G401 (cell line): ENCODE measurements around the gene THSD7B. TPM values are rescaled to one million over a fixed set of nuclear protein-coding genes. Genes with fewer than 3 reads are reported as not detected.
"Not testable (repeated sequence)": the region's sequence is repeated elsewhere in the genome, so short reads cannot be mapped to it uniquely, and the experiment has no call there.

Experiments used
- DNase-seq: peaks from one replicate; pipeline ENCODE4 v3.0.0-alpha.2; 2015; ENCODE audit warnings: low spot score
- in situ Hi-C: cut with HindIII; loops from 2 replicates; pipeline ENCODE4 v1.10.0; 2016; ENCODE audit warnings: low sequenced_read_pairs, mixed read lengths
- total RNA-seq: library from RNA; depleted of rRNA; stranded (reverse); fragments of >200 nt; shearing (Covaris generic); gene quantifications from 2 replicates; pipeline ENCODE4 v1.2.3, GENCODE V29; 2014

THSD7B gene
- total RNA-seq, 1 experiment from 2014 or later = not detected

DNA sequence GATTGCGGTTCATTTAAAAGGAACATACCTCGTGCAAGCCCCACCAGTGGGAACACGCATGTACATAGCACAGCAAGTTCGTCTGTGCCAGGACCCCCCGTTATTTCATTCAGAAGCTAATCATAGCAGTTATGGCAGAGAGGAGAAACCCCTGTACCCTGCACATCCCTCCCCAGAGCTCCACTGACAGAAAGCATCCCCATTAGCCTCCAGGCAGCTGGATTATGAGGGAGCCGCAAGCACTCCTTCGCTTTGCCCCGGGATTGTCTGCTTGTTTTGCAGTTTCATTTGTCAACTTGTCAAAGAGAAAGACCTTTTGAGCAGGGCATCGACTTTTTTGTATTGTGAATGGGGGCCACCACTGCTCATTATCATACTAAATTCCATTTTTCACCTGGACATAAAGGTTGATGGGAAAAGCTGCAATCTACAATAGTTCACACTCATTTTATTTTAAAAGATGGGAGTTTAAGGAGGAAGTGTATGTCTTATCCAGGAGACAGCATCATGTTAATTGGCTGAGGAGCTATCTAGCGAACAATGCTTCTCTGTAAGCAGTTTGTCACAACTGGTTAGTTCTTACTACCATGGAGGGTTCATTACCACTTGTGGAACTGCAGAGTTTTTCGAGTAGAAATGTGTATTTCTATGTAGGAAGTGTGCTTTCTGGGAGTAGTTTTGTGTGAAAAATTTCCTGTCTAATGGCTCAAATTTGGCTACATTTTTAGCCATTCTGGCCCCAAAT is 255.3 kb downstream of the THSD7B start:
- in situ Hi-C loops = no loop called here
- no peak for DNase-seq

DNA sequence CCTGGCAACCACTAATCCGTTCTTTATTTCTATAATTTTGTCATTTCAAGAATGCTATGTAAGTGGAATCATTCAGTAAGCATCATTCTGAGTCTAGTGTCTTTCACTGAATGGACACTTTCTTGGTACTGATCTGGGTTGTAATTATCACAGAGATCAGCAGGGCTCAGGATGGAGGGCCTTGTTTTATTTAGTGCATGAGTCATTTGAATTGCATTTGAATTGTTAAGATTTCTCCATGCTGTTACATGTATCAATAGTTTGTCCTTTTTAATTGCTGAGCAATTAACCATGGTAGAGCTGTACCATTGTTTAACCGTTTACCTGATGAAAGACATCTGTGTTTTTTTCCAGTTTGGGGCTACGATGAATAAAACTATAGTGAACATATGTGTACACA is 256.4 kb downstream of the THSD7B start:
- in situ Hi-C loops = no loop called here

DNA sequence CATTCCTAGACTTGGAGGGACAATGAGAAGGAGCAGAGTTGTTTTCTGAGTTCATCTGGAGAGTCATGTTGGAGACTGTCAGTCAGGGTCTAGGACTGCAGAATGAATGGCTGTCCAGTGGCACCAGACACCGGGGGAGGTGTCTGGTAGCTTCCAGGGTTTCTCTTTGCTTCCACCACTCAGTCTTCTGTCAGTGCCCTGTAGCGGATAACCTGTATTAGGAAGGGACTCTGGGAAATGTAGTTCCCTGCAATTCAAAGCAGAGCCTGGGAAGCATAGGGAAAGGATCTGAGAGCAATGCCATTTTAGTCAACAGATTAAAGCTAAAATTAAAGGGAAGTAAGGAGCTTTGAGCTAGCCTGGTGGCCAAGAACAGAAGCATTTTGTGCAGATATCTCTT is 257.9 kb downstream of the THSD7B start:
- in situ Hi-C loops = no loop called here

More for the DNA sequence above, 256.4 kb downstream of the THSD7B start:
- DNase-seq = no peak

DNA sequence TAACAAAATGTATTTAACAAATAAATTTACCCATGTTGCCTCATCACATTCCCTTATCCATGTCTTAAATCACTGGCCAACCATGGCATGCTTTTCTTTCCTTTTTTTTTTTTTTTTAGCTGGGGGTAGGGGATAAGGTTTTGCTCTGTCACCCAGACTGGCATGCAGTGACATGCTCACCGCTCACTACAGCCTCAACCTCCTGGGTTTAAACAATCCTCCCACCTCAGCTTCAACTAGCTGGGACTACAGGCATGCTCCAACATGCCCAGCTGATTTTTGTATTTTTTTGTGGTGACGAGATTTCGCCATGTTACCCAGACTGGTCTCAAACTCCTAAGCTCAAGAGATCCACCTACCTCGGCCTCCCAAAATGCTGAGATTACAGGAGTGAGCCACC is 266.4 kb downstream of the THSD7B start:
- in situ Hi-C loops = no loop called here
- no peak for DNase-seq

More for the DNA sequence above, 257.9 kb downstream of the THSD7B start:
- DNase-seq = no peak

DNA sequence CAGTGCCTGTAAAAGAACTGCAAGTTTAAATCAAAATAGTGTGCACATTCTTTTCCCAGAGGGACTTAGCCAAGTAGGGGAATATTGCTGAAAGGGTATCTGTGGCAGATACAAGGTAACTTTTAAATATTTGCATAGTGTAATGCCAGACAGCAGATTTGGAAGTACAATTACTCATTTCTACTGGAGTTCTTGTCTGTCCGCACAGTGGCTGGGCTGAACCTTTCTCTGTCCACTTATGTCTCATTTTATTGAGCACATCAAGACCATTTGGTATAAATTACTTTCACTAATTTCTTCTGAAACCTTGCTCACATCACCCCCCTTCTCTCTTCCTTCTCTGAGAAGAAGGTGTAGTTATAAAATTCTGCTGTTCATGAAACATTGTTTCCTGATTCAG is 271.3 kb downstream of the THSD7B start:
- DNase-seq = no peak
- in situ Hi-C loops = no loop called here

DNA sequence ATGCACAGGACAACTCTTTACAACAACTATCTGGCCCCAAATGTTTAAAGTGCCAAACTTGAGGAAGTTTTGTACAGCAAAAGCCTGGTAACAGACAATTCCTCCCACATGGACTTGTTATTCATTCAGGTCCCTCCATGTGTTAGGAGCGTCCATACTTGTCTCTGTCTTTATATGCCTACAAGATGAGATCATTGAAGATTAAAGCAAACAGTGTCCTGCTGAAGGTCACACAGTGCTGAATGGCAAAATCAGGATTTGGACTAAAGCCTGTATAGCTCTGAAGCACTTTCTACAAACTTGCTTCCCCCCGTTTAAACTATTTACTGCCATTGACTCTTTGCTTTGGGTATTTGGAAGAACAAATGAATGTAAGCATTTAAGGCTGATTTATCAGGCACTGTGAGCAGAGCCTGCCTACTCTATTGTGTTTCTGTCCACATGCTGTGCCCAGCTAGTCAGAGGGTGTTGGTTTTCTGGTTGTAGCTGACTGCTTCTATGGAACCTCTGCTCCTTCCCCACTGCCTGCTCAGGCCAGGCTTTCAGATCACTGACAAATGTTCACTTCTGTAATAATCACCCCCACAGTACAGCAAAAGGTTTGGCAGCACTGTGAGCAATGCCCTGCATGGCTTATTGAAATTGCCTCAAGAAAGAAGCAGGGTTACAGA is 274.3 kb downstream of the THSD7B start:
- in situ Hi-C loops = no loop called here

DNA sequence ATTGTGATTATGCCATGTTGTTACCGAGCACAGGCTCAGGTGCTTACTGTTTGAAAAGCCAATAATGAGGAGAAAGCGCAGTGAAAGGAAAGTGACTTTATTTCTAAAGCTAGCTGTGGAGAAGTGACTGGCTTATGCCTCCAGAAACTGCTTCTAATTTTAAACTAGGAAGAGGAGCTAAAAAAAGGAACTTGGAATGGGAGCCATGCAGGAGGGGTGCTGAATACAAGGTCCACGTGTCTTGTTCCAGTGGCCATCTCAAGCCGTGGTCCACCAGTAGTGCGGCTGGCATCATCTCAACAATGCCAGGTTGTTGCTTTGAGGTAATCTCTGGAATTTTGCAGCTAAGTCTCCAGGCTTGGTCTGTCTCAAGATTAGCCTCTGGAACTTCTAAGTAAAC is 282.0 kb downstream of the THSD7B start:
- in situ Hi-C loops = no loop called here
- no peak for DNase-seq

More for the DNA sequence above, 274.3 kb downstream of the THSD7B start:
- DNase-seq = no peak

DNA sequence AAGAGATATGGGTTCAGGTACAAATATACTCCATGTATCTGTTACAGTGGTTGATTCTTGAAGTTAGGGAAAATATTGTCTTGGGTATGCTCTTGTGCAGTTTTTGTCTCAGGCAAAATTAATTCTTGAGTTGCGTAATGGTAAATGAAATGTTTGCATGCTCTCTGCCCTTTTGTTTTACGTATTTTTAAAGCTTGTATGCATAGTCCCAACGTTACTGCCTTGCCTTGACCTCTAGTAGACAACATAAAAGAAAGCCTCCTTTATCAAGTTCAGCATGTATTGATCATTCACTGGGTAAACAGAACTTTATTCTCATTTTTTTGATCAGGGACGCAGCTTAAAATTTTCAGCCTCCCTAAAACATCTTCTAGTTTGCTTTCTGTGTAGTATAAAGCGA is 283.1 kb downstream of the THSD7B start:
- DNase-seq = no peak
- in situ Hi-C loops = no loop called here

DNA sequence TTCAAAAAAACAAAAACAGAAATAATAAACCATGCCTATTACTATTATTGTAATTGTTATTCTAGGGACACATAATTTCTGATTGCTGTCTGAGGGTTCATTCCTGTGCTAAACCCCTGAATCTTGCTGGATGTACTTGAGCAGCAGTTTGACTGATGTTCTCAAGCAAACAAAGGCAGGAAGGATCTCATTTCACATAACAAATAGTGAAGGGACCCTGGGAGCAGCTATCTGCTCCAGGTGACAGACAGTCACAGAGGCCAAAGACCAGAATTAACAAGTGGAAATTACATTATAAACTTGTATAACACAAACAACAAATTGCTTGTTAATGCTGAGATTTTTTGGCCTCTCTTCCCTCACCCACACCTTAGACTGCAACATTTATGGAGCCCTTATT is 284.2 kb downstream of the THSD7B start:
- in situ Hi-C loops = no loop called here
- no peak for DNase-seq

DNA sequence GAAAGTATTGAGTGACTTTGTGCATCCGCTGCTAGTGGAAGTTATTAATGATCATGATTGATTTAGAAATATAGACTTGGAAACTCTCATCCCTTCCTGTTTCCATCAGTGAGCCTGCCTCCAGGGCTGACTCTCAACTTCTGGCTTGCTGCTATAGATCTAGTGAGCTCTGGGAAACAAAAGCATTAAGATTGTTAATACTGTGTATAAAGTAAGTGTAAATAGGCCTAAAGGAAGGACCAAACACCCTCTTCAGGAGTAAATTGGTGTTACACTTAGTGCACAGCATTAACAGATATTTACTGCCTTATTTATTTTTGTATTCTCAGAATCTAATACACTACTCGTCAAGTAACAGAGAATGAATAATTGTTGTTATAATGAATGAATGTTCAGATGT is 285.6 kb downstream of the THSD7B start:
- DNase-seq = no peak
- in situ Hi-C loops = no loop called here

DNA sequence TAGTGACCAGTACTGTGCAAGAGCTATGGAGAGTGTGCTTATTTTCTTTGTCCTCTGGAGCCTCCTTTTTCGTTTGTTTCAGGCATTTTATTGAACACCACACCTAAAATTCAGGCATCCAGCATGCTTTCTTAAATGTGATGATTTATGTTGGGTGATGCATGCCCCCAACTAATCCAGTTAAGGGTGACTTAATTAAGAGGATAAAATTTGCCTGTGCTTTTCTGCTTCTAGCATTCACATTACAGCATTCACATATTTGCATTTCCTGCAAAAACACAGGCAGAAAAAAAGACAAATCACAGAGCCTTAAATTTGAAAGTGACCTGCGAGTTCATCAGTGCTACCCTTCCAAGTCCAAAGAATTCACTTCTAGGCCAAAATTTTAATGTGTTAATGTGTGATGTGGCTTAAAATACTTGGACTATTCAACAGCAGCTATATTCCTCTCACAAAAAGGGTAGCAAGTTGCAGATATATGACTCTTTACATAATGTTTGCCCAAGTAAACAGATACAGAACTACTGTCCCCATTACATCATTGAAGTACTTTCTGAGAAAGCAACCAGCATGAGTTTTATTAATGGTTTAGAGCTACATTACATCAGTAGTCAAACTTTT is 286.5 kb downstream of the THSD7B start:
- in situ Hi-C loops = no loop called here
- DNase-seq = no peak

DNA sequence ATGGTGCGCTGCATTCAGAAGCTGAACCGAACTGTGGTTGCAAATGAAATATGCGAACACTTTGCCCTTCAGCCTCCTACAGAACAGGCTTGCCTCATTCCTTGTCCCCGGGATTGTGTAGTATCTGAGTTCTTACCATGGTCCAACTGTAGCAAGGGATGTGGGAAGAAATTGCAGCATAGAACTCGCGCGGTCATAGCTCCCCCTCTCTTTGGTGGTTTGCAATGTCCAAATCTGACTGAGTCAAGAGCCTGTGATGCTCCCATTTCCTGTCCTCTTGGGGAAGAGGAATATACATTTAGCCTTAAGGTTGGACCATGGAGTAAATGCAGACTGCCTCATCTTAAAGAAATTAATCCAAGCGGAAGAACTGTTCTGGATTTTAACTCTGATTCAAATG is 291.4 kb downstream of the THSD7B start:
- DNase-seq = no peak
- in situ Hi-C loops = no loop called here

DNA sequence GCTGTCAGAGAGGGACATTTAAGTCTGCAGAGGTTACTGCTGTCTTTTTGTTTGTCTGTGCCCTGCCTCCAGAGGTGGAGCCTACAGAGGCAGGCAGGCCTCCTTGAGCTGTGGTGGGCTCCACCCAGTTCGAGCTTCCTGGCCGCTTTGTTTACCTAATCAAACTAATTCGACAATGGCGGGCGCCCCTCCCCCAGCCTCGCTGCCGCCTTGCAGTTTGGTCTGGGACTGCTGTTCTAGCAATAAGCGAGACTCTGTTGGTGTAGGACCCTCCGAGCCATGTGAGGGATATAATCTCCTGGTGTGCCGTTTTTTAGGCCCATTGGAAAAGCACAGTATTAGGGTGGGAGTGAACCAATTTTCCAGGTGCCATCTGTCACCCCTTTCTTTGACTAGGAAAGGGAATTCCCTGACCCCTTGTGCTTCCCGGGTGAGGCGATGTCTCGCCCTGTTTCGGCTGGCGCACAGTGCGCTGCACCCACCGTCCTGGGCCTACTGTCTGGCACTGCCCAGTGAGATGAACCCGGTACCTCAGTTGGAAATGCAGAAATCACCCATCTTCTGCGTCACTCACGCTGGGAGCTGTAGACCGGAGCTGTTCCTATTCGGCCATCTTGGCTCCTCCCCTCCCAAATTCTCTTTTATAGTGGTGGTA is 310.9 kb downstream of the THSD7B start:
- DNase-seq, in situ Hi-C loops: not testable (repeated sequence)

DNA sequence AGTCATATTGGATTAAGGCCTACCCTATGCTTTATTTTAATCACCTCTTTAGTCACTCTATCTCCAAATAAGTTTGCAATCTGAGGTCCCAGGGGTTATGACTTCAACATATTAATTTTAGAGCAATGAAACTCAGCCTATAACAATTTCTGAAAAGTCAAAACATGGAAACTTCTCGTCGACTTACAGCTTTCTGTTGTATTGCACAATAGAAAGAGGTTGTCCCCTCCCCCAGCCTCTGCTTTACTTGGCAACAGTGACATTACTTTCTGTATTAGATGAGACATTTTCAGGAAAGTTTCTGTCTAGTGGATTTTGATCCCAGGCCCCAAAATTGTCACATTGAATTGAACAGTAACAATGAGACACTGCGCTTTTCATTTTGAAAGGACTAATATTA is 326.4 kb downstream of the THSD7B start:
- no peak for DNase-seq
- in situ Hi-C loops = no loop called here

DNA sequence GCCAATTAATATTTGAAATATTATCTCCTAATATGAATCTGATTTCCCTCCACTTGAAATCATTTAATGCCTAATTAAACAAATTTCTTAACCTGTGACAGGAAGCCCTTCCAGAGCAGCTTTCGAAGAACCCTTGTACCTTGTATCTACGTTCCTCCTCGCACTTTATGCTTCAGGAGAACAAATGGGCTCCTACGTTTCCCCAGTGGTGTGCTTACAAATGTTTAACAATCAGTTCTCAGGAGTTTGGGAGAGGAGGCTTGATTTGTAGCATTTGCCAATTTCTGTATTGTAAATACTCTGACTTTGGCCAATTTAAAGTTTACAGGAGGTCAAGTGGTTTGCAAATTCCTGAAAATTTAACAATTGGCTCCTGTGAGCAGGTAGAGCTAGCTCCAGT is 327.8 kb downstream of the THSD7B start:
- no peak for DNase-seq
- in situ Hi-C loops = no loop called here

DNA sequence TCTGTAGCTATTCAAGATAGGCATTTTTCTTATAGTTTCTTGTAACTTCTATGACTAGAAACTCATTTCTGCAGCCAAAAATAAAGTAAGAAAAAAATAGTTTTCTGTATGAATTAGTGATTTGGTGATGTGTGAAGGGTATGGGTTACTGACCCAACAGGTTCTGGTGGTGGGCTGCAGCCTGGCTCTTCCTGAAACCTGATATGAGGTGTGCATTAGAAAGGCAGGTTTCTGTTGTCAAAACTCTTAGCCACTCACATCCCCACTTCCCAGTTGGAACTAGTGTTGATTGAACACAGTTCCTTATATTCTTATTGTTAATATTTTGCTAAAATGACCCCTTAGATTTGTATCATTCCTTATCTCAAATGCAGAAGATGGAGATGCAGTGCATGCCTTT is 330.8 kb downstream of the THSD7B start:
- DNase-seq = no peak
- in situ Hi-C loops = no loop called here

DNA sequence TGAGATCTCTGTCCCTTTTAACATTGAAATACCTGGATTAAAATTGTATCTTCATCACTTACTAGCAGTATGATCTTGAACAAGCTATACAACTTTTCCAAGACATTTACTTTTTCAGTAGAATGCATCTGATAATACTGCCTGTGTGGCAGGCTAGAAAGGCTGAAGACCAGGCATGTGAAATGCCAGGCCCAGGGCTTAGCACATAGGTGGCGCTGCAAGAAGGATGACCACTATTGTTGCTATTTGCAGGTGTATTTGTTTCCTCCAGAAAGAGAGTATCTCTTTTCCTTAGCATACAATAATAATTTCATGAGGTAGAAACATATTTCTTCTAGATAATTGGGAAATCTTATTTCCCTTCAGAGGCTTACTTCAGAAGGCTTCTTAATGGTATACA is 331.3 kb downstream of the THSD7B start:
- in situ Hi-C loops = no loop called here
- no peak for DNase-seq

DNA sequence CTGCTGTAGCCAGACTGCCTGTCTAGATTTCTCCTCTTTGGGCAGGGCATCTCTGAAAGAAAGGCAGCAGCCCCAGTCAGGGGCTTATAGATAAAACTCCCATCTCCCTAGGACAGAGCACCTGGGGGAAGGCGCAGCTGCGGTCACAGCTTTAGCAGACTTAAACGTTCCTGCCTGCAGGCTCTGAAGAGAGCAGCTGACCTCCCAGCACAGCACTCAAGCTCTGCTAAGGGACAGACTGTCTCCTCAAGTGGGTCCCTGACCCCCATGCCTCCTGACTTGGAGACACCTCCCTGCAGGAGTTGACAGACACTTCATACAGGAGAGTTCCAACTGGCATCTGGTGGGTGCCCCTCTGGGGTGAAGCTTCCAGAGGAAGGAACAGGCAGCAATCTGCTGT is 336.5 kb downstream of the THSD7B start:
- DNase-seq, in situ Hi-C loops: not testable (repeated sequence)

DNA sequence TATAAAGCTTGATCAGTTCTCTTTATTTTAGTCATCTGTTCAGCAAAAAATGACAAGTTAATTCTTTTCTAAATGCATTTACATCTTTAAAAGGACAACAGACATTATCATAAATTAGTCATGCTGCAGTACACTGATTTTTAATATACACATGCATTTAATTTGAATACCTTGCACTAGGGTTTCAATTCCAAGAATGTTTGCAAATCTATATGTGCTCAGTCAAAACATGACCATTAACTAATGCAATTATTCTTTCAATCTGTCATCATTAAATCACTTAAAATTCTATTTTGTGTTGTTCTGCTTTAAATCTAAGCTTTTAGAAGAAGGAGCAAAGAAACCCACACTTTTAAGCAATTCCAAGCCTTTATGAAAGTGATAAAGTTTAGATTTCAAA is 342.6 kb downstream of the THSD7B start:
- DNase-seq = no peak
- in situ Hi-C loops = no loop called here

DNA sequence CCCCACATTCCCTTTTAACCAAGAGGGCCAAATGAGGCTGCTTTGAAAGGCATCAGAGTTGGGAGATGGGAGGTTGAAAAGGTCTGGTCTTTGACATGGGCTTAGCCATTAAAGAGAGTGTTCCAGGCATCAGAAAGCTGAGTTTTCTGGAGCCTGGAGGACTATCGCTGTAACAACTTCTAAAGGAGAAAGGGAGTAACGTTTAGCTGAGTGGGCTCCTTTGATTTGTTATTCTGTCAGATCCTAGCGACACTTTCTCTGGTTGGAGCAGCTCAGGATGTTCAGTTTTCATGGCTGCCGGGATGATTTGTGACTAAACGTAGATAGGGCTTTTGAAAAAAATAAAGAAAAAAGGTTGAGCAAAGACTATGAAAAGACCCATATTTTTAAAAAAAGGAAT is 346.6 kb downstream of the THSD7B start:
- in situ Hi-C loops = no loop called here

More for the DNA sequence above, 346.6 kb downstream of the THSD7B start:
- no peak for DNase-seq
